Stimulated activated CD8-positive, alpha-beta memory T cell treated with anti-CD3 and anti-CD28 coated beads, Interleukin-12 subunit alpha, Interleukin-12 subunit beta, amount 100 ng/mL, for 1 hour (primary cell): ENCODE measurements around the gene NRIP1.
A peak's percentile ranks its signal among the peaks of the same experiment; 100 is the strongest.

Experiments
- DNase-seq: peaks from one replicate; pipeline ENCODE4 v3.0.0-alpha.2; 2020; ENCODE audit warnings: low read depth

The NRIP1 gene

GRCh38 chr21:15066123-15066575, 1.3 kb upstream of the NRIP1 start:
- no peak for DNase-seq

- DNase-seq = peak; percentile 39
Measured at GRCh38 chr21:15065392-15066122, 757 bp upstream of the NRIP1 start.

- no peak for DNase-seq
Measured at GRCh38 chr21:15063814-15064575, 805 bp downstream of the NRIP1 start.

GRCh38 chr21:15063081-15063813, 1.6 kb downstream of the NRIP1 start:
- DNase-seq = no peak

GRCh38 chr21:15062606-15062965, 2.2 kb downstream of the NRIP1 start:
- no peak for DNase-seq

GRCh38 chr21:15061747-15062605, 2.8 kb downstream of the NRIP1 start:
- no peak for DNase-seq

- DNase-seq = no peak
Measured at GRCh38 chr21:15061279-15061678, 3.5 kb downstream of the NRIP1 start.

GRCh38 chr21:15060543-15061175, 4.1 kb downstream of the NRIP1 start:
- no peak for DNase-seq

GRCh38 chr21:15059397-15059796, 5.4 kb downstream of the NRIP1 start:
- DNase-seq = no peak

- DNase-seq = no peak
Measured at GRCh38 chr21:15058854-15059263, 5.9 kb downstream of the NRIP1 start.

- no peak for DNase-seq
Measured at GRCh38 chr21:15057285-15057684, 7.5 kb downstream of the NRIP1 start.

- no peak for DNase-seq
Measured at GRCh38 chr21:15054606-15055239, 10.1 kb downstream of the NRIP1 start.

- no peak for DNase-seq
Measured at GRCh38 chr21:15054089-15054488, 10.7 kb downstream of the NRIP1 start.

GRCh38 chr21:15053500-15053899, 11.3 kb downstream of the NRIP1 start:
- DNase-seq = no peak

GRCh38 chr21:15052459-15052763, 12.4 kb downstream of the NRIP1 start:
- no peak for DNase-seq

- DNase-seq = no peak
Measured at GRCh38 chr21:15051644-15052458, 12.9 kb downstream of the NRIP1 start.

- DNase-seq = no peak
Measured at GRCh38 chr21:15050568-15051377, 14.0 kb downstream of the NRIP1 start.

- no peak for DNase-seq
Measured at GRCh38 chr21:15045017-15045416, 19.8 kb downstream of the NRIP1 start.

- DNase-seq = no peak
Measured at GRCh38 chr21:15042531-15042930, 22.3 kb downstream of the NRIP1 start.
